H1 (cell line): Measurements from ENCODE around the gene ANKFY1. TPM values are rescaled to one million over a fixed set of nuclear protein-coding genes. Genes with fewer than 3 reads are reported as not detected.

Source experiments
- CTCF ChIA-PET: fragments of 300-600 bp; sonication (Branson Sonifier 250); formaldehyde crosslinking; loops from one replicate; lab custom pipeline; 2021; ENCODE audit not compliant: partially characterized antibody; lab: Charles Lee
- POLR2A ChIA-PET: fragments of 300-600 bp; sonication (Branson Sonifier 250); formaldehyde crosslinking; loops from one replicate; lab custom pipeline; 2021; ENCODE audit warnings: inconsistent platforms; ENCODE audit not compliant: partially characterized antibody; lab: Charles Lee
- DNase-seq, 2 experiments: peaks; one replicate each; pipeline versions ENCODE4 v3.0.0 to v3.0.0-alpha.2; 2010 to 2022; ENCODE audit warnings: low spot score in 2 of 2, low read depth in 1 of 2, mixed read lengths in 1 of 2
- FAIRE-seq: peaks from 2 replicates; lab custom pipeline; 2011; peaks lifted over from hg19 to GRCh38; lab: Jason Lieb, UNC
- H2AFZ ChIP-seq: 2 replicates; pipeline ENCODE4 v1.8.1; 2012; ENCODE audit warnings: low read length, inconsistent platforms
- H2AK5ac ChIP-seq: 2 replicates; pipeline ENCODE4 v1.6.1; 2013; ENCODE audit warnings: low read depth, low read length
- H2BK120ac ChIP-seq: replicated peaks from 2 replicates; pipeline ENCODE3; 2013; ENCODE audit warnings: low read depth, low read length, inconsistent platforms
- H2BK12ac ChIP-seq: 2 replicates; pipeline ENCODE4 v1.6.1; 2013; ENCODE audit warnings: low read depth, low read length
- H2BK15ac ChIP-seq: 2 replicates; pipeline ENCODE4 v1.6.1; 2013; ENCODE audit warnings: low read length
- H2BK20ac ChIP-seq: 2 replicates; pipeline ENCODE4 v1.6.1; 2013; ENCODE audit warnings: low read length
- H2BK5ac ChIP-seq: 2 replicates; pipeline ENCODE4 v1.6.1; 2013; ENCODE audit warnings: low read depth, low read length
- H3K14ac ChIP-seq: 2 replicates; pipeline ENCODE4 v1.6.1; 2013; ENCODE audit warnings: inconsistent platforms; ENCODE audit not compliant: insufficient read length
- H3K18ac ChIP-seq: 2 replicates; pipeline ENCODE4 v1.6.1; 2013; ENCODE audit warnings: low read length; ENCODE audit errors: extremely low read depth
- H3K23ac ChIP-seq: 2 replicates; pipeline ENCODE4 v1.6.1; 2013; ENCODE audit warnings: inconsistent platforms; ENCODE audit not compliant: insufficient read length
- H3K23me2 ChIP-seq: 2 replicates; pipeline ENCODE4 v1.6.1; 2013; ENCODE audit warnings: low read depth, low read length
- H3K27ac ChIP-seq: 2 replicates; pipeline ENCODE4 v1.6.1; 2011; ENCODE audit warnings: low read depth, low read length, inconsistent platforms
- H3K27me3 ChIP-seq, 4 experiments: replicated peaks in 1 of 4; 1 replicate in 1 of 4; 2 replicates in 3 of 4; pipeline versions ENCODE4 v1.6.1 to v1.8.1; 2011 to 2013; ENCODE audit warnings: low read length in 3 of 4, mild to moderate bottlenecking in 3 of 4, inconsistent platforms in 2 of 4, mixed read lengths in 2 of 4, moderate library complexity in 1 of 4; ENCODE audit not compliant: control insufficient read depth in 3 of 4, insufficient read depth in 3 of 4; ENCODE audit errors: extremely low read depth in 1 of 4
- H3K36me3 ChIP-seq, 4 experiments: 2 replicates each; pipeline versions ENCODE4 v1.6.1 to v1.8.1; 2011 to 2013; ENCODE audit warnings: mild to moderate bottlenecking in 4 of 4, low read length in 3 of 4, moderate library complexity in 2 of 4, control low read depth in 1 of 4, inconsistent platforms in 1 of 4; ENCODE audit not compliant: insufficient read depth in 4 of 4, control insufficient read depth in 2 of 4
- H3K4ac ChIP-seq: replicated peaks from 2 replicates; pipeline ENCODE3; 2013; ENCODE audit warnings: low read length, low read depth, mixed read lengths, inconsistent platforms; ENCODE audit not compliant: insufficient read length
- H3K4me1 ChIP-seq, 4 experiments: replicated peaks in 1 of 4; 1 replicate in 1 of 4; 2 replicates in 3 of 4; pipeline versions ENCODE4 v1.6.1 to v1.8.1; 2011 to 2013; ENCODE audit warnings: low read length in 3 of 4, inconsistent platforms in 2 of 4, mixed read lengths in 1 of 4; ENCODE audit not compliant: insufficient read depth in 4 of 4, control insufficient read depth in 3 of 4
- H3K4me2 ChIP-seq, 2 experiments: 2 replicates each; pipeline versions ENCODE4 v1.6.1 to v1.8.1; 2011 to 2013; ENCODE audit warnings: low read depth in 2 of 2, low read length in 2 of 2, control low read depth in 1 of 2, inconsistent platforms in 1 of 2, mild to moderate bottlenecking in 1 of 2; ENCODE audit not compliant: insufficient read depth in 1 of 2
- H3K4me3 ChIP-seq, 4 experiments: fragments of 200-600, 300-600 bp in 1 of 4; sonication (generic), shearing (Covaris generic), sonication (Bioruptor Twin) in 1 of 4; 2 replicates each; pipeline versions ENCODE4 v1.5.1 to v1.8.1; 2011 to 2016; ENCODE audit warnings: low read length in 4 of 4, low read depth in 3 of 4, control low read depth in 2 of 4, inconsistent platforms in 2 of 4, mild to moderate bottlenecking in 2 of 4, mixed read lengths in 1 of 4, moderate library complexity in 1 of 4; ENCODE audit not compliant: insufficient read depth in 2 of 4; ENCODE audit errors: extremely low read depth in 1 of 4
- H3K56ac ChIP-seq: replicated peaks from 2 replicates; pipeline ENCODE3; 2013; ENCODE audit warnings: low read depth, mild to moderate bottlenecking, mixed read lengths, low read length, inconsistent platforms; ENCODE audit not compliant: insufficient read length
- H3K79me1 ChIP-seq: 2 replicates; pipeline ENCODE4 v1.6.1; 2013; ENCODE audit warnings: low read depth, low read length, control low read depth
- H3K79me2 ChIP-seq, 2 experiments: 2 replicates each; pipeline versions ENCODE4 v1.6.1 to v1.8.1; 2012 to 2013; ENCODE audit warnings: low read length in 2 of 2, mild to moderate bottlenecking in 2 of 2, inconsistent platforms in 1 of 2; ENCODE audit not compliant: insufficient read depth in 2 of 2, control insufficient read depth in 1 of 2
- H3K9ac ChIP-seq, 4 experiments: replicated peaks in 1 of 4; 1 replicate in 1 of 4; 2 replicates in 3 of 4; pipeline versions ENCODE4 v1.6.1 to v1.8.1; 2011 to 2013; ENCODE audit warnings: low read depth in 3 of 4, low read length in 3 of 4, control low read depth in 2 of 4, mild to moderate bottlenecking in 2 of 4, moderate library complexity in 2 of 4, inconsistent platforms in 1 of 4; ENCODE audit errors: extremely low read depth in 1 of 4
- H3K9me3 ChIP-seq, 2 experiments: 2 replicates each; pipeline versions ENCODE4 v1.6.1 to v1.8.1; 2012 to 2013; ENCODE audit warnings: mild to moderate bottlenecking in 2 of 2, moderate library complexity in 2 of 2, control low read depth in 1 of 2, inconsistent platforms in 1 of 2, low read depth in 1 of 2, low read length in 1 of 2, mixed read lengths in 1 of 2; ENCODE audit not compliant: insufficient read depth in 2 of 2
- H4K20me1 ChIP-seq, 2 experiments: replicated peaks in 1 of 2; 2 replicates each; pipeline versions ENCODE3 to v1.8.1; 2011 to 2013; ENCODE audit warnings: inconsistent platforms in 2 of 2, low read length in 2 of 2, mild to moderate bottlenecking in 1 of 2; ENCODE audit not compliant: insufficient read depth in 2 of 2, control insufficient read depth in 1 of 2
- H4K5ac ChIP-seq: 2 replicates; pipeline ENCODE4 v1.6.1; 2013; ENCODE audit warnings: low read length, low read depth, mixed read lengths, inconsistent platforms; ENCODE audit not compliant: insufficient read length
- H4K8ac ChIP-seq: 2 replicates; pipeline ENCODE4 v1.8.0; 2013; ENCODE audit warnings: mild to moderate bottlenecking, moderate library complexity, low read length, inconsistent platforms; ENCODE audit not compliant: insufficient read depth; ENCODE audit errors: extremely low read depth
- H4K91ac ChIP-seq: replicated peaks from 2 replicates; pipeline ENCODE3; 2013; ENCODE audit warnings: low read length, mixed read lengths, inconsistent platforms; ENCODE audit not compliant: insufficient read length
- CEBPB ChIP-seq: IDR thresholded peaks from 2 replicates; pipeline ENCODE4 v1.6.1; 2012; ENCODE audit warnings: low read depth, low read length
- KDM4A ChIP-seq: IDR thresholded peaks from one replicate; pipeline ENCODE4 v1.7.1; 2012; ENCODE audit warnings: low read depth, mild to moderate bottlenecking, moderate library complexity, low read length, inconsistent platforms; ENCODE audit not compliant: severe bottlenecking
- WGBS, 2 experiments: shearing (Covaris generic) in 1 of 2; methylation state at CpG; one replicate each; pipeline versions ENCODE4 v1.1.6 to v1.1.7; 2013 to 2015; ENCODE audit warnings: low lambda C conversion rate in 2 of 2, mixed read lengths in 2 of 2, inconsistent platforms in 1 of 2, low coverage in 1 of 2, missing lambda C conversion rate in 1 of 2; ENCODE audit not compliant: insufficient replicate concordance in 2 of 2, insufficient coverage in 1 of 2, insufficient read length in 1 of 2; ENCODE audit errors: extremely low coverage in 1 of 2, missing lambda C conversion rate in 1 of 2; 5-methylcytosine and 5-hydroxymethylcytosine counted together
- long read RNA-seq, 2 experiments: library from RNA in 1 of 2; library from capped mRNA in 1 of 2; stranded (forward); transcript quantifications; one replicate each; pipeline ENCODE4 v2.0.0, GENCODE V29; 2021; ENCODE audit warnings: inconsistent platforms in 1 of 2
- polyA minus RNA-seq, 3 experiments: library from RNA; depleted of rRNA, polyadenylated mRNA; stranded (reverse); fragments of >200 nt; gene quantifications; 1 replicate in 2 of 3; 2 replicates in 1 of 3; pipeline ENCODE4 v1.2.3, GENCODE V29; 2011
- polyA plus RNA-seq, 7 experiments: library from polyadenylated mRNA; depleted of rRNA in 3 of 7; stranded (reverse) in 5 of 7; unstranded in 2 of 7; fragments of >200 nt in 5 of 7; fragments of 200-250 nt in 2 of 7; gene quantifications; 1 replicate in 5 of 7; 2 replicates in 1 of 7; 4 replicates in 1 of 7; pipeline versions ENCODE4 v1.2.1 to v1.2.3, GENCODE V29; 2011 to 2013; ENCODE audit warnings: missing spikeins in 2 of 7, mixed read lengths in 2 of 7
- total RNA-seq: library from RNA; stranded (reverse); fragmentation: NEBNext Ultra II Directional; extraction: Animal tissue kit (Norgen Biotek cat#: 25700); gene quantifications from 2 replicates; pipeline ENCODE4 v1.2.1, GENCODE V29; 2021

Gene ANKFY1, protein sequence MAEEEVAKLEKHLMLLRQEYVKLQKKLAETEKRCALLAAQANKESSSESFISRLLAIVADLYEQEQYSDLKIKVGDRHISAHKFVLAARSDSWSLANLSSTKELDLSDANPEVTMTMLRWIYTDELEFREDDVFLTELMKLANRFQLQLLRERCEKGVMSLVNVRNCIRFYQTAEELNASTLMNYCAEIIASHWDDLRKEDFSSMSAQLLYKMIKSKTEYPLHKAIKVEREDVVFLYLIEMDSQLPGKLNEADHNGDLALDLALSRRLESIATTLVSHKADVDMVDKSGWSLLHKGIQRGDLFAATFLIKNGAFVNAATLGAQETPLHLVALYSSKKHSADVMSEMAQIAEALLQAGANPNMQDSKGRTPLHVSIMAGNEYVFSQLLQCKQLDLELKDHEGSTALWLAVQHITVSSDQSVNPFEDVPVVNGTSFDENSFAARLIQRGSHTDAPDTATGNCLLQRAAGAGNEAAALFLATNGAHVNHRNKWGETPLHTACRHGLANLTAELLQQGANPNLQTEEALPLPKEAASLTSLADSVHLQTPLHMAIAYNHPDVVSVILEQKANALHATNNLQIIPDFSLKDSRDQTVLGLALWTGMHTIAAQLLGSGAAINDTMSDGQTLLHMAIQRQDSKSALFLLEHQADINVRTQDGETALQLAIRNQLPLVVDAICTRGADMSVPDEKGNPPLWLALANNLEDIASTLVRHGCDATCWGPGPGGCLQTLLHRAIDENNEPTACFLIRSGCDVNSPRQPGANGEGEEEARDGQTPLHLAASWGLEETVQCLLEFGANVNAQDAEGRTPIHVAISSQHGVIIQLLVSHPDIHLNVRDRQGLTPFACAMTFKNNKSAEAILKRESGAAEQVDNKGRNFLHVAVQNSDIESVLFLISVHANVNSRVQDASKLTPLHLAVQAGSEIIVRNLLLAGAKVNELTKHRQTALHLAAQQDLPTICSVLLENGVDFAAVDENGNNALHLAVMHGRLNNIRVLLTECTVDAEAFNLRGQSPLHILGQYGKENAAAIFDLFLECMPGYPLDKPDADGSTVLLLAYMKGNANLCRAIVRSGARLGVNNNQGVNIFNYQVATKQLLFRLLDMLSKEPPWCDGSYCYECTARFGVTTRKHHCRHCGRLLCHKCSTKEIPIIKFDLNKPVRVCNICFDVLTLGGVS
- total RNA-seq = 44.9 and 45.3 TPM in 2 replicates
- 28.3 and 48.4 TPM in 2 replicates for polyA plus RNA-seq (2011; rRNA removed)
- 28.9 TPM for polyA plus RNA-seq (2011; cell fraction: cytosol; rRNA removed)
- polyA plus RNA-seq (2011; cell fraction: nucleus; rRNA removed) = 192 TPM
- polyA plus RNA-seq (2012, experiment 1 of 2) = 27.6 to 33.7 TPM (median 30.9 TPM) in 4 replicates
- 3.4 TPM for polyA plus RNA-seq (2012, experiment 2 of 2)
- 16.5 TPM for polyA plus RNA-seq (2013, experiment 1 of 2)
- polyA plus RNA-seq (2013, experiment 2 of 2) = 13.8 TPM
- polyA minus RNA-seq (2011; rRNA and poly(A)+ RNA removed) = 69.5 and 98.9 TPM in 2 replicates
- 47.0 TPM for polyA minus RNA-seq (2011; cell fraction: cytosol; rRNA and poly(A)+ RNA removed)
- polyA minus RNA-seq (2011; cell fraction: nucleus; rRNA and poly(A)+ RNA removed) = 90.2 TPM
- long read RNA-seq, experiment 1, partial matches to known transcripts = 12 of 39 reads
- long read RNA-seq, experiment 1, other reads (novel, unspliced or antisense) = 27 of 39 reads
- long read RNA-seq, experiment 2, partial matches to known transcripts = 0 of 1 reads
- long read RNA-seq, experiment 2, other reads (novel, unspliced or antisense) = 1 of 1 reads

DNA sequence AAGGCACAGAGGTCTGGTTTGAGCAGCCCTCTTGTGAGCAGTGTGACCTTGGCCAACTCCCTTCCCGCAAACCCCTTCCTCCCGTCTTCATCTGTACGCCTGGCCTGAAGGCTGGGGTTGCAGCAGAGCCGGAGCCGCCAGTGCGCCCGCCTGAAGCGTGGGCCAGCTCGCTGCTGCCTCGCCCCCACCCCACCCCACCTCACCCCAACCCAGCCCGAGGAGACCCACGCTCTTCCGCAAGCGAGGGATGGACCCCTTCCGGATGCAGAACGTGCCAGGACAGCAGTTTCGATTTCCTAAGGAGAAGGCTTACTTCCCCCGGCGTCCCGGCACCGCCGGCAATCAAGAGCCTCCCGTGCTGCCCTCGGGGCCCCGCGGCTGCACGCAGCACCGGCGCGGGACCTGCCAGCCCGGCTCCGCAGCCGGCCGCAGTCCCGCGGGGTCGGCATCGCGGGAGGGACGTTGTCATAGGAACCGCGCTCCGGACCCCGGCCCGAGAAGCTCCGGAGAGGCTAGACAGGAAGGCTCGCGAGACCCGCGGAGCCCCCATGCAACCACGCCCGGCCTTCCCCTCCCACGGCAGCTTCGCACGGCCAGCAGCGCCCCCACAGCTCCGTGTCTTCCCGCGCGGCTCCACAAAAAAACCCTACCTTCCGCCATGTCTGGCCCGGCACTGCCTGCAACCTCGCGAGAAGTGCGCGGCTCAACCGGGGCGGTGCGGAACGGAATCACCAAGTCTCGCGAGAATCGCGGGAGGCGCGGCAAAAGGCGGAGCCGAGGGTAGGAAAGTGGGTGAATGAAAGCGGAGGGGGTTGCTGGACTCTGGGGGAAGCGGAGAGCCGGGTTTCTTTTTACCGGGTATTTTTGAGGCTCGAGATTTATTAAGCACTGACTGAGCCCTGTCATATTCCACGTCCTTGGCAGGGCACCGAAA, at the start of gene ANKFY1:
Gene ANKFY1, minus strand, starts transcription at position 698 of the 934 bp plus-strand sequence. Its CDS starts 38 bp downstream, at position 660.
- Histone ChIP-seq H2BK15ac (no peak within 1 kb of the TSS), H4K91ac (no peak within 1 kb of the TSS), H3K9me3 (peaks cover 9 to 13% of the 10 kb centered on the region in 2 experiments; a peak in 3 of 4 replicates), H3K23ac (no peak within 1 kb of the TSS), H2AK5ac (0 out of 2 replicates have a peak within 1 kb of the TSS, but pooled peaks have one; percentile 28), H3K4me1 (peaks cover 0 to 14% (median 5%) of the 10 kb centered on the region in 4 experiments), H2BK5ac (peak within 1 kb of the TSS; percentile 36; the same call in 1 of the 2 replicates), H4K5ac (peak within 1 kb of the TSS; percentile 91), H3K9ac (peak within 1 kb of the TSS; percentile 93 to 96 (median 95)), H3K4ac (no peak within 1 kb of the TSS), H2AFZ (no peak within 1 kb of the TSS; the same call in 1 of the 2 replicates), H3K4me3 (peak within 1 kb of the TSS; percentile 65 to 99 (median 82)), H4K20me1 (peaks cover 13 to 14% of the 10 kb centered on the region in 2 experiments), H4K8ac (peak within 1 kb of the TSS; percentile 97), H3K4me2 (peak within 1 kb of the TSS; percentile 87 to 98), H2BK12ac (no peak within 1 kb of the TSS; the same call in 1 of the 2 replicates), H3K27me3 (no peaks in the 10 kb centered on the region), H3K36me3 (peaks cover 3 to 20% (median 8%) of the 10 kb centered on the region in 4 experiments; a peak in 5 of 8 replicates), H3K79me1 (peaks cover 21% of the 10 kb centered on the region), H2BK20ac (no peak within 1 kb of the TSS), H2BK120ac (no peak within 1 kb of the TSS), H3K27ac (peak within 1 kb of the TSS; percentile 92), H3K79me2 (peaks cover 20 to 50% of the 10 kb centered on the region in 2 experiments), H3K56ac (peak within 1 kb of the TSS; percentile 77), H3K23me2 (peaks cover 10% of the 10 kb centered on the region; the same call in 1 of the 2 replicates), H3K14ac (no peak within 1 kb of the TSS), H3K18ac (peak within 1 kb of the TSS; percentile 99)
- ChIA-PET POLR2A (interaction anchor here (0.6 to 2.6 kb wide), 7 partner anchors 11 to 140 kb away, joined by 3 to 12 read pairs (median 3); partner anchors contain the start of genes CYB5D2 and ZZEF1), CTCF (interaction anchor here (1.2 to 1.8 kb wide), 3 partner anchors 13 to 150 kb away, joined by 3 to 4 read pairs (median 3); no protein-coding TSS in a partner anchor)
- 2% methylated on average over 68 of the region's 85 CpGs; no CpG with 5 or more reads in 1 of the 2 experiments for WGBS, 2 experiments
- no peak for FAIRE-seq
- peak; percentile 79 to 99 for DNase-seq
- TF ChIP-seq KDM4A = peak; percentile 99
- no peak for TF ChIP-seq CEBPB
